Gastroesophageal sphincter (tissue), 3 donors: Measurements from ENCODE around the gene KREMEN1.

ENCODE experiments used
- POLR2A ChIP-seq, 2 donors: fragments of 450-650 bp; IDR thresholded peaks; one replicate each; pipeline ENCODE4 v1.6.1; 2017; ENCODE audit warnings: antibody characterized with exemption in 2 of 2, mild to moderate bottlenecking in 2 of 2, moderate library complexity in 1 of 2
- TF ChIP-seq, protein P1 (sequence below), 4 experiments: fragments of 200-600 bp in 2 of 4; fragments of 450-650 bp in 2 of 4; sonication (generic) in 1 of 4; IDR thresholded peaks; one replicate each; pipeline ENCODE4 v1.5.1; 2017 to 2019; ENCODE audit warnings: antibody characterized with exemption in 4 of 4, mild to moderate bottlenecking in 2 of 4, moderate library complexity in 2 of 4

DNA sequence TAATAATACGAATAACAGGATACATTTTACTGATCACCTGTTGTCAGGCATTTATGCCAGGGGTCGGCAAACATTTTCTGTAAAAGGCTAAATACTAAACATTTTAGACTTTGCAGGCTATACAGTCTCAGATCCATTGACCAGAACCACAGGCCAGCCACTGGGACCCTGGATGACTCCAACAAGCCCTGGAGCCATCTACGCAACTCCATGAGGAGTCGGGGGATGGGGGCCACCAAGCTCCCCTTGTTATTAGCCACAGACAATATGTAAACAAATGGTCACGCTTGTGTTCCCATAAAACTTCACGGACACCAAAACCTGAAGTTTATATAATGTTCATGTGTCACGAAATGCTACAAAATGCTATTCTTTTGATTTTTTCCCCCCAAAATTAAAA is 78.5 kb downstream of the KREMEN1 start:
- TF ChIP-seq, protein P1, sequence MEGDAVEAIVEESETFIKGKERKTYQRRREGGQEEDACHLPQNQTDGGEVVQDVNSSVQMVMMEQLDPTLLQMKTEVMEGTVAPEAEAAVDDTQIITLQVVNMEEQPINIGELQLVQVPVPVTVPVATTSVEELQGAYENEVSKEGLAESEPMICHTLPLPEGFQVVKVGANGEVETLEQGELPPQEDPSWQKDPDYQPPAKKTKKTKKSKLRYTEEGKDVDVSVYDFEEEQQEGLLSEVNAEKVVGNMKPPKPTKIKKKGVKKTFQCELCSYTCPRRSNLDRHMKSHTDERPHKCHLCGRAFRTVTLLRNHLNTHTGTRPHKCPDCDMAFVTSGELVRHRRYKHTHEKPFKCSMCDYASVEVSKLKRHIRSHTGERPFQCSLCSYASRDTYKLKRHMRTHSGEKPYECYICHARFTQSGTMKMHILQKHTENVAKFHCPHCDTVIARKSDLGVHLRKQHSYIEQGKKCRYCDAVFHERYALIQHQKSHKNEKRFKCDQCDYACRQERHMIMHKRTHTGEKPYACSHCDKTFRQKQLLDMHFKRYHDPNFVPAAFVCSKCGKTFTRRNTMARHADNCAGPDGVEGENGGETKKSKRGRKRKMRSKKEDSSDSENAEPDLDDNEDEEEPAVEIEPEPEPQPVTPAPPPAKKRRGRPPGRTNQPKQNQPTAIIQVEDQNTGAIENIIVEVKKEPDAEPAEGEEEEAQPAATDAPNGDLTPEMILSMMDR (IDR thresholded peaks at IDR 0.05): no peak
- no peak for TF ChIP-seq POLR2A (IDR thresholded peaks at IDR 0.05)
